Right atrium auricular region (tissue), 2 donors: ENCODE data around the gene PTP4A2. TPM values are rescaled to one million over a fixed set of nuclear protein-coding genes. Genes with fewer than 3 reads are reported as not detected.

Experiments used
- DNase-seq: peaks from one replicate; pipeline ENCODE4 v3.0.0-alpha.2; 2019; ENCODE audit warnings: low spot score
- H3K27ac ChIP-seq, 2 donors: fragments of 200-600 bp; sonication (generic); 1 replicate in 1 of 2; 2 replicates in 1 of 2; pipeline ENCODE4 v1.5.1; 2016 to 2019
- H3K27me3 ChIP-seq, 2 donors: fragments of 200-600 bp; sonication (generic); one replicate each; pipeline versions ENCODE4 v1.5.1 to v1.6.0; 2017 to 2019
- H3K36me3 ChIP-seq: fragments of 200-600 bp; sonication (generic); one replicate; pipeline ENCODE4 v1.5.1; 2016
- H3K4me1 ChIP-seq, 2 donors: fragments of 200-600 bp; sonication (generic); one replicate each; pipeline versions ENCODE4 v1.5.1 to v1.6.0; 2017 to 2019
- H3K4me3 ChIP-seq, 2 donors: fragments of 200-600 bp; sonication (generic); 1 replicate in 1 of 2; 2 replicates in 1 of 2; pipeline ENCODE4 v1.5.1; 2017 to 2019; ENCODE audit warnings: mild to moderate bottlenecking in 1 of 2, moderate library complexity in 1 of 2
- H3K9me3 ChIP-seq, 2 donors: fragments of 200-600 bp; sonication (generic); one replicate each; pipeline ENCODE4 v1.5.1; 2019
- total RNA-seq, 2 donors: library from RNA; depleted of rRNA; stranded (reverse); fragments of >200 nt; gene quantifications; one replicate each; pipeline ENCODE4 v1.1.0, GENCODE V29; 2016
- TF ChIP-seq, protein P1 (sequence below), 2 donors: fragments of 200-600 bp; sonication (generic); IDR thresholded peaks; one replicate each; pipeline ENCODE4 v1.5.1; 2019; ENCODE audit warnings: antibody characterized with exemption in 2 of 2

PTP4A2 gene
- total RNA-seq, 2 donors from 2014 or later, result 261 to 319 TPM

DNA sequence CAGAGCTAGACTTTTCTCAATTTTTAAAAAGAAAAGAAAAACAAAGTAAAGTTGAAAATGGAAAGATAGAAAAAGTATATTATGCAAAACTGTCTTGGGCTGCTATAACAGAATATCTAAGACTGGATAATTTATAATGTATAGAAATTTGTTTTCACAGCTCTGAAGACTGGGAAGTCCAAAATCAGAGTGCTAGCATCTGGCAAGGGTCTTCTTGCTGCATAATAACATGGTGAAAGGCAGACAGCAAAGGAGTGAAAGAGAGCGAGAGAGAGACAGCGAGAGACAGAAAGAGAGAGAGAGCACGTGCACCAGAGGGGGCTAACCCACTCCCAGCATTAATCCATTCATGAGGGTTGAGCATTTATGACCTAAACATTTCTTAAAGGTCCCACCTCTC lies 63.2 kb downstream of the PTP4A2 start:
- H3K36me3 ChIP-seq, result no peaks in the 10 kb centered on the region

DNA sequence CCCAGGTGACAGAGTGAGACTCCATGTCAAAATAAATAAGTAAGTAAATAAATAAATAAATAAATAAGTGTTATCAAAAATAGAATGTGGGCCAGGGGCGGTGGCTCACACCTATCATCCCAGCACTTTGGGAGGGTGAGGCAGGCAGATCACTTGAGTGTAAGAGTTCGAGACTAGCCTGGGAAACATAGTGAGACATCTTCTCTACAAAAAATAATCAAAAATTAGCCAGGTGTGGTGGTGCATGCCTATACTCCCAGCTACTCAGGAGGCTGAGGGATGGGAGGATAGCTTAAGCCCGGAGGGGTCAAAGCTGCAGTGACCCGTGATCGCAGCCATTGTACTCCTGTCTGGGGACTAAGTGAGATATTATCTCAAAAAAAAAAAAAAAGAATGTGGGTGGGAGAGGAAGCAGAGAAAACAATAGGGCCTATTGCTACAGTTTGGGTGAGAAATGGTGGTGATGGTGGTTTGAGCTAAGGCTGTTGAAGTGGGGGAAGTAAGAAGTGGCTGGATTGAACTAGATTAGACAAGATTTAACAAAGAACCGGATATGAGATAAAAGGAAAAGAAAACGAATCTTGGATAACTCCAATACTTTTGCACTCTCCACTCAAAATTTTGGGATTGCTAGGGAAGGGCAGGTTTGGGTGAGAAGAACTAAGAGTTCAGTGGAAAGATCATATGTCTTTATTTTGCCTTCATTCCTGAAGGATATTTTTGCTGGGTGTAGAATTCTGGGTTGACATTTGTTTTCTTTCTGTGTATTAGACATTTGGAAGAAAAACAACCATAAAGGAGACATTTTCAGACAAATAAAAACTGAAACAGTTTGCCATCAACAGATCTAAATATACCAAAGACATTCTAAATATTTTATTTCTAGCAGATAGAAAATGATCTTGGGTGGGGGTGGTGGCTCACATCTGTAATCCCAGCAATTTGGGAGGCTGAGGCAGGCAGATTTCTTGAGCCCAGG lies 65.2 kb downstream of the PTP4A2 start:
- Histone ChIP-seq H3K4me3 (no peak overlapping the region), H3K36me3 (no peaks in the 10 kb centered on the region), H3K27ac (no peak overlapping the region), H3K4me1 (no peaks in the 10 kb centered on the region), H3K27me3 (no peaks in the 10 kb centered on the region), H3K9me3 (no peaks in the 10 kb centered on the region)
- TF ChIP-seq, protein P1, sequence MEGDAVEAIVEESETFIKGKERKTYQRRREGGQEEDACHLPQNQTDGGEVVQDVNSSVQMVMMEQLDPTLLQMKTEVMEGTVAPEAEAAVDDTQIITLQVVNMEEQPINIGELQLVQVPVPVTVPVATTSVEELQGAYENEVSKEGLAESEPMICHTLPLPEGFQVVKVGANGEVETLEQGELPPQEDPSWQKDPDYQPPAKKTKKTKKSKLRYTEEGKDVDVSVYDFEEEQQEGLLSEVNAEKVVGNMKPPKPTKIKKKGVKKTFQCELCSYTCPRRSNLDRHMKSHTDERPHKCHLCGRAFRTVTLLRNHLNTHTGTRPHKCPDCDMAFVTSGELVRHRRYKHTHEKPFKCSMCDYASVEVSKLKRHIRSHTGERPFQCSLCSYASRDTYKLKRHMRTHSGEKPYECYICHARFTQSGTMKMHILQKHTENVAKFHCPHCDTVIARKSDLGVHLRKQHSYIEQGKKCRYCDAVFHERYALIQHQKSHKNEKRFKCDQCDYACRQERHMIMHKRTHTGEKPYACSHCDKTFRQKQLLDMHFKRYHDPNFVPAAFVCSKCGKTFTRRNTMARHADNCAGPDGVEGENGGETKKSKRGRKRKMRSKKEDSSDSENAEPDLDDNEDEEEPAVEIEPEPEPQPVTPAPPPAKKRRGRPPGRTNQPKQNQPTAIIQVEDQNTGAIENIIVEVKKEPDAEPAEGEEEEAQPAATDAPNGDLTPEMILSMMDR (IDR thresholded peaks at IDR 0.05), result no peak
- DNase-seq, result no peak

More for the DNA sequence above, 63.2 kb downstream of the PTP4A2 start:
- TF ChIP-seq, protein P1 (IDR thresholded peaks at IDR 0.05), result no peak
- no peak for DNase-seq
- no peaks in the 10 kb centered on the region for H3K27me3 ChIP-seq
- H3K27ac ChIP-seq, result no peak overlapping the region
- H3K4me3 ChIP-seq, result no peak overlapping the region
- H3K9me3 ChIP-seq, result no peaks in the 10 kb centered on the region
- H3K4me1 ChIP-seq, result no peaks in the 10 kb centered on the region

DNA sequence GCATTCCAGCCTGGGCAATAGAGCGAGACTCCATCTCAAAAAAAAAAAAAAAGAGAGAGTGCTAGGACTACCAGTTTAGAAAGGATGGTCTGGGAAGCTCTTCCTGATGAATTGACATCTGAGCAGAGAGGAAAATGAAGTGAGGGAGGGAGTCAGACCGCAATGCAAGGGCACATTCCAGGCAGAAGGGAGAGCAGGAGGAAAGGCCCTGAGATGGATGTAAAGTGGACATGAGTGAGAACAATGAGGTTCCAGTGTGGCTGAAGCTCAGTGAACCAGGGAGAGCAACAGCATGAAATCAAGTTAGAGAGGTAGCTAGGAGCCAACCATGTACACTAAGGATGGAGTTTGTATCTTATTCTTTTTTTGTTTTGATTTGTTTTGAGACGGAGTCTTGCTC lies 66.5 kb downstream of the PTP4A2 start:
- Histone ChIP-seq H3K36me3 (no peaks in the 10 kb centered on the region), H3K27ac (no peak overlapping the region), H3K4me3 (no peak overlapping the region), H3K4me1 (no peaks in the 10 kb centered on the region), H3K27me3 (no peaks in the 10 kb centered on the region), H3K9me3 (no peaks in the 10 kb centered on the region)
- no peak for DNase-seq
- TF ChIP-seq, protein P1 (IDR thresholded peaks at IDR 0.05), result no peak

DNA sequence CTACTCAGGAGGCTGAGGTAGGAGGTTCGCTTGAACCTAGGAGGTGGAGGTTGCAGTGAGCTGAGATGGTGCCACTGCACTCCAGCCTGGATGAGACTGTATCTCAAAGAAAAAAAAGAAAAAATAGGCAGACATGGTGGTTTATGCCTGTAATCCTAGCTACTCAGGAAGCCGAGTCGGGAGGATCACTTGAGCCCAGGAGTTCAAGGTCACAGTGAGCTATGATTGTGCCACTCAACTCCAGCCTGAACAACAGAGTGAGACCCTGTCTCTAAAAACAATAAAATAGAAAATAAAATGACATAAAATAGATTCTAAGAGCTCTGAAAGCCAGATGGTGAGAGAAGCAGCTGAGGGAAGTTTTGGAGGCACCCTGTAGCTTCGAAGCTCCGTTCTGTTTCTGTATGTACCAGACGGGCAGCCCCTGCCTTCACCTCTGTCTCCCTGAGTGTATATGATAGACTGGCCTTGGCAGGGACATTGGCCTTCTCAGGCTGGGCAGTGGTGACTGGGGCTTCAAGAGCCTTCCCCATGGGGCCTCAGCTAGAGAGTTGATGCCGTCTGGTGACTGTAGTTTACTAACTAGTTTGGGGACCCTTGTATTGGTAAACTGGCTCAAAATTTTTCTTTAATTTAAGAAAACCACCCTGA lies 68.0 kb downstream of the PTP4A2 start:
- no peak overlapping the region for H3K4me3 ChIP-seq
- H3K27me3 ChIP-seq, result no peaks in the 10 kb centered on the region
- no peak for DNase-seq

DNA sequence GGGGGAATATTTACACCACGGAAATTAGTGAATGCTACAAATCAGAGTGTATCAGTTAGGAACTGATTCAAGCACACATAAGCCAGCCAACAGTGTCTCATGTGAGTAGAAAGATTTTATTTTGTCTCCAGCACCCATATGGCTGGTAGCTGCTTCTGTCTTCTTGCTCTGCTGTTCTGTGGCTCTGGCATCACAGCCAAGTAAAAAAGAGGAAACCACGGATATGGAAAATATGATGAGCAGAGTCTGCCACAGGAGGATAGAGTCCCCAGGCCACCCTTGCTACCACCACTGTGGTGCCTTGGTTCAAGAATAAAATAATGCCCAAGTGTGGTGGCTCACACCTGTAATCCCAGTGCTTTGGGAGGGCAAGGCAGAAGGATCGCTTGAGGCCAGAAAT lies 68.7 kb downstream of the PTP4A2 start:
- TF ChIP-seq, protein P1 (IDR thresholded peaks at IDR 0.05), result no peak
- H3K27me3 ChIP-seq, result no peaks in the 10 kb centered on the region
- H3K9me3 ChIP-seq, result no peaks in the 10 kb centered on the region
- no peaks in the 10 kb centered on the region for H3K4me1 ChIP-seq
- H3K27ac ChIP-seq, result no peak overlapping the region
- no peaks in the 10 kb centered on the region for H3K36me3 ChIP-seq
- H3K4me3 ChIP-seq, result no peak overlapping the region
- DNase-seq, result no peak

More for the DNA sequence above, 68.0 kb downstream of the PTP4A2 start:
- Histone ChIP-seq H3K9me3 (no peaks in the 10 kb centered on the region), H3K4me1 (no peaks in the 10 kb centered on the region), H3K27ac (no peak overlapping the region), H3K36me3 (no peaks in the 10 kb centered on the region)
- TF ChIP-seq, protein P1 (IDR thresholded peaks at IDR 0.05), result no peak
